Glutamatergic neuron (in vitro differentiated cells): ENCODE data around the gene RGS9. TPM values are rescaled to one million over a fixed set of nuclear protein-coding genes. Genes with fewer than 3 reads are reported as not detected.

Experiments used
- DNase-seq: peaks from one replicate; pipeline ENCODE4 v3.0.0; 2022
- H3K27ac Mint-ChIP-seq: one replicate; pipeline ENCODE4 v1.8.0; 2020; ENCODE audit warnings: mild to moderate bottlenecking, mixed read lengths, inconsistent platforms; ENCODE audit not compliant: unreplicated experiment
- H3K27me3 Mint-ChIP-seq: one replicate; pipeline ENCODE4 v1.8.0; 2020; ENCODE audit warnings: mild to moderate bottlenecking, moderate library complexity, mixed read lengths, inconsistent platforms; ENCODE audit not compliant: unreplicated experiment
- H3K36me3 Mint-ChIP-seq: one replicate; pipeline ENCODE4 v1.8.0; 2020; ENCODE audit warnings: mild to moderate bottlenecking, mixed read lengths, inconsistent platforms; ENCODE audit not compliant: unreplicated experiment
- H3K4me1 Mint-ChIP-seq: one replicate; pipeline ENCODE4 v1.8.0; 2020; ENCODE audit warnings: mild to moderate bottlenecking, low read depth, mixed read lengths, inconsistent platforms; ENCODE audit not compliant: unreplicated experiment
- H3K4me3 Mint-ChIP-seq: one replicate; pipeline ENCODE4 v1.8.0; 2020; ENCODE audit warnings: mild to moderate bottlenecking, mixed read lengths, inconsistent platforms; ENCODE audit not compliant: unreplicated experiment
- H3K9me3 Mint-ChIP-seq: one replicate; pipeline ENCODE4 v1.8.0; 2020; ENCODE audit warnings: mild to moderate bottlenecking, moderate library complexity, mixed read lengths, inconsistent platforms; ENCODE audit not compliant: unreplicated experiment
- CTCF ChIP-seq: fragments of 200-600 bp; sonication (generic); IDR thresholded peaks from one replicate; pipeline ENCODE4 v1.5.0; 2021; ENCODE audit not compliant: partially characterized antibody, unreplicated experiment
- total RNA-seq: library from RNA; stranded (reverse); fragmentation: NEBNext Ultra II Directional; extraction: Animal tissue kit (Norgen Biotek cat#: 25700); gene quantifications from one replicate; pipeline ENCODE4 v1.2.1, GENCODE V29; 2021; ENCODE audit not compliant: unreplicated experiment

Gene RGS9
- total RNA-seq, 1 donor from 2014 or later = 2.4 TPM

- no peak for DNase-seq
Measured at GRCh38 chr17:65235284-65235683, 98.1 kb downstream of the RGS9 start.

GRCh38 chr17:65236321-65236720 lies 99.2 kb downstream of the RGS9 start:
- Mint-ChIP-seq H3K27me3 (peaks cover 3% of the 10 kb centered on the region), H3K27ac (no peak overlapping the region), H3K36me3 (no peaks in the 10 kb centered on the region), H3K4me1 (no peaks in the 10 kb centered on the region), H3K9me3 (no peaks in the 10 kb centered on the region), H3K4me3 (no peak overlapping the region)
- DNase-seq = no peak
- TF ChIP-seq CTCF = no peak

More at GRCh38 chr17:65235284-65235683, 98.1 kb downstream of the RGS9 start:
- TF ChIP-seq CTCF = no peak
- H3K9me3 Mint-ChIP-seq = no peaks in the 10 kb centered on the region
- no peaks in the 10 kb centered on the region for H3K36me3 Mint-ChIP-seq
- no peak overlapping the region for H3K4me3 Mint-ChIP-seq
- peaks cover 3% of the 10 kb centered on the region for H3K27me3 Mint-ChIP-seq
- no peaks in the 10 kb centered on the region for H3K4me1 Mint-ChIP-seq
- H3K27ac Mint-ChIP-seq = no peak overlapping the region

- Mint-ChIP-seq H3K27ac (peak overlapping the region; percentile 90), H3K27me3 (peaks cover 6% of the 10 kb centered on the region), H3K9me3 (peaks cover 1% of the 10 kb centered on the region), H3K4me1 (peaks cover 4% of the 10 kb centered on the region), H3K36me3 (peaks cover 8% of the 10 kb centered on the region), H3K4me3 (peak overlapping the region; percentile 26)
- no peak for DNase-seq
- no peak for TF ChIP-seq CTCF
Measured at GRCh38 chr17:65243838-65244625, 106.9 kb downstream of the RGS9 start.

- no peak for DNase-seq
- H3K4me3 Mint-ChIP-seq = no peak overlapping the region
- no peak for TF ChIP-seq CTCF
- peaks cover 1% of the 10 kb centered on the region for H3K9me3 Mint-ChIP-seq
- H3K27me3 Mint-ChIP-seq = peaks cover 6% of the 10 kb centered on the region
- peaks cover 8% of the 10 kb centered on the region for H3K36me3 Mint-ChIP-seq
- H3K27ac Mint-ChIP-seq = no peak overlapping the region
- H3K4me1 Mint-ChIP-seq = peaks cover 4% of the 10 kb centered on the region
Measured at GRCh38 chr17:65246252-65246651, 109.1 kb downstream of the RGS9 start.

- Mint-ChIP-seq H3K27me3 (peaks cover 6% of the 10 kb centered on the region), H3K27ac (no peak overlapping the region), H3K9me3 (peaks cover 1% of the 10 kb centered on the region), H3K4me3 (no peak overlapping the region), H3K4me1 (no peaks in the 10 kb centered on the region), H3K36me3 (peaks cover 7% of the 10 kb centered on the region)
- no peak for DNase-seq
- TF ChIP-seq CTCF = no peak
Measured at GRCh38 chr17:65249774-65250173, 112.6 kb downstream of the RGS9 start.
